ENCODE data around the gene NUDT22. TPM values are rescaled to one million over a fixed set of nuclear protein-coding genes. Genes with fewer than 3 reads are reported as not detected.

The NUDT22 gene
- total RNA-seq, 1 donor from 2014 or later: 40.7 TPM

- no peak overlapping the region for H3K4me3 Mint-ChIP-seq (ENCODE audit: unreplicated experiment)
- Histone ChIP-seq H4K20me1 (ENCODE audit: insufficient read depth, low read length) (no peaks in the 10 kb centered on the region), H2AFZ (ENCODE audit: low read depth, low read length) (no peak overlapping the region), H3K27ac (ENCODE audit: low read depth, low read length) (no peak overlapping the region), H3K79me2 (ENCODE audit: insufficient read depth, low read length) (peaks cover 3% of the 10 kb centered on the region), H3K4me2 (ENCODE audit: low read length) (no peak overlapping the region), H3K27me3 (ENCODE audit: insufficient read depth, low read length) (no peaks in the 10 kb centered on the region), H3K4me1 (ENCODE audit: insufficient read depth, low read length) (peaks cover 10% of the 10 kb centered on the region), H3K4me3 (ENCODE audit: insufficient read depth, low read depth, low read length) (no peak overlapping the region), H3K9ac (ENCODE audit: low read length) (no peak overlapping the region), H3K9me3 (ENCODE audit: insufficient read depth, low read depth, low read length) (no peaks in the 10 kb centered on the region), H3K36me3 (ENCODE audit: insufficient read depth, low read length) (no peaks in the 10 kb centered on the region)
- TF ChIP-seq EZH2 (IDR thresholded peaks at IDR 0.05; ENCODE audit: insufficient read depth, low read length) (no peak), CTCF (IDR thresholded peaks at IDR 0.05; ENCODE audit: insufficient read depth, low read depth, low read length) (no peak)
- peaks cover 6% of the 10 kb centered on the region for H3K4me1 Mint-ChIP-seq (ENCODE audit: low read depth, unreplicated experiment)
- no peak overlapping the region for H3K27ac Mint-ChIP-seq (ENCODE audit: unreplicated experiment)
- no peaks in the 10 kb centered on the region for H3K9me3 Mint-ChIP-seq (ENCODE audit: unreplicated experiment)
- H3K36me3 Mint-ChIP-seq (ENCODE audit: low read depth, unreplicated experiment): peaks cover 8% of the 10 kb centered on the region
- DNase-seq (ENCODE audit: low read depth) (no peak), FAIRE-seq (no peak)
- H3K27me3 Mint-ChIP-seq (ENCODE audit: low read depth, unreplicated experiment): no peaks in the 10 kb centered on the region
These were observed 5.8 kb upstream of the NUDT22 start for GRCh38 chr11:64220271-64220670.

GRCh38 chr11:64220798-64221197, 5.3 kb upstream of the NUDT22 start:
- TF ChIP-seq CTCF (IDR thresholded peaks at IDR 0.05; ENCODE audit: insufficient read depth, low read depth, low read length) (no peak), EZH2 (IDR thresholded peaks at IDR 0.05; ENCODE audit: insufficient read depth, low read length) (no peak)
- H3K9me3 Mint-ChIP-seq (ENCODE audit: unreplicated experiment): no peaks in the 10 kb centered on the region
- Histone ChIP-seq H3K79me2 (ENCODE audit: insufficient read depth, low read length) (peaks cover 8% of the 10 kb centered on the region), H3K4me3 (ENCODE audit: insufficient read depth, low read depth, low read length) (no peak overlapping the region), H4K20me1 (ENCODE audit: insufficient read depth, low read length) (no peaks in the 10 kb centered on the region), H2AFZ (ENCODE audit: low read depth, low read length) (no peak overlapping the region), H3K27me3 (ENCODE audit: insufficient read depth, low read length) (no peaks in the 10 kb centered on the region), H3K9ac (ENCODE audit: low read length) (no peak overlapping the region), H3K4me1 (ENCODE audit: insufficient read depth, low read length) (peaks cover 13% of the 10 kb centered on the region), H3K4me2 (ENCODE audit: low read length) (no peak overlapping the region), H3K36me3 (ENCODE audit: insufficient read depth, low read length) (no peaks in the 10 kb centered on the region), H3K27ac (ENCODE audit: low read depth, low read length) (no peak overlapping the region), H3K9me3 (ENCODE audit: insufficient read depth, low read depth, low read length) (no peaks in the 10 kb centered on the region)
- no peak overlapping the region for H3K4me3 Mint-ChIP-seq (ENCODE audit: unreplicated experiment)
- peaks cover 5% of the 10 kb centered on the region for H3K4me1 Mint-ChIP-seq (ENCODE audit: low read depth, unreplicated experiment)
- no peak overlapping the region for H3K27ac Mint-ChIP-seq (ENCODE audit: unreplicated experiment)
- DNase-seq (ENCODE audit: low read depth) (no peak), FAIRE-seq (no peak)
- H3K27me3 Mint-ChIP-seq (ENCODE audit: low read depth, unreplicated experiment): no peaks in the 10 kb centered on the region
- H3K36me3 Mint-ChIP-seq (ENCODE audit: low read depth, unreplicated experiment): peaks cover 8% of the 10 kb centered on the region

GRCh38 chr11:64222651-64223000, 3.4 kb upstream of the NUDT22 start:
- Histone ChIP-seq H3K4me1 (ENCODE audit: insufficient read depth, low read length) (peaks cover 26% of the 10 kb centered on the region), H4K20me1 (ENCODE audit: insufficient read depth, low read length) (peaks cover 3% of the 10 kb centered on the region), H2AFZ (ENCODE audit: low read depth, low read length) (no peak overlapping the region), H3K9me3 (ENCODE audit: insufficient read depth, low read depth, low read length) (no peaks in the 10 kb centered on the region), H3K27me3 (ENCODE audit: insufficient read depth, low read length) (no peaks in the 10 kb centered on the region), H3K4me3 (ENCODE audit: insufficient read depth, low read depth, low read length) (no peak overlapping the region), H3K9ac (ENCODE audit: low read length) (no peak overlapping the region), H3K27ac (ENCODE audit: low read depth, low read length) (no peak overlapping the region), H3K36me3 (ENCODE audit: insufficient read depth, low read length) (no peaks in the 10 kb centered on the region), H3K79me2 (ENCODE audit: insufficient read depth, low read length) (peaks cover 24% of the 10 kb centered on the region), H3K4me2 (ENCODE audit: low read length) (no peak overlapping the region)
- H3K4me3 Mint-ChIP-seq (ENCODE audit: unreplicated experiment): no peak overlapping the region
- DNase-seq (ENCODE audit: low read depth) (no peak), FAIRE-seq (no peak)
- TF ChIP-seq EZH2 (IDR thresholded peaks at IDR 0.05; ENCODE audit: insufficient read depth, low read length): no peak
- no peak for TF ChIP-seq CTCF (IDR thresholded peaks at IDR 0.05; ENCODE audit: insufficient read depth, low read depth, low read length)
- H3K4me1 Mint-ChIP-seq (ENCODE audit: low read depth, unreplicated experiment): peaks cover 11% of the 10 kb centered on the region
- H3K36me3 Mint-ChIP-seq (ENCODE audit: low read depth, unreplicated experiment): peaks cover 5% of the 10 kb centered on the region
- no peak overlapping the region for H3K27ac Mint-ChIP-seq (ENCODE audit: unreplicated experiment)
- no peaks in the 10 kb centered on the region for H3K9me3 Mint-ChIP-seq (ENCODE audit: unreplicated experiment)
- H3K27me3 Mint-ChIP-seq (ENCODE audit: low read depth, unreplicated experiment): no peaks in the 10 kb centered on the region
